CD14-positive monocyte (primary cell): ENCODE results near the gene GPS1. TPM values are rescaled to one million over a fixed set of nuclear protein-coding genes. Genes with fewer than 3 reads are reported as not detected.
A peak's percentile ranks its signal among the peaks of the same experiment; 100 is the strongest.

Experiments used
- DNase-seq, 3 donors: peaks; one replicate each; pipeline ENCODE4 v3.0.0-alpha.2; 2011 to 2022
- H2AFZ ChIP-seq: 2 replicates; pipeline ENCODE4 v1.6.0; 2012; ENCODE audit warnings: mild to moderate bottlenecking, low read depth, low read length, inconsistent platforms; ENCODE audit not compliant: insufficient read depth, poor library complexity, severe bottlenecking
- H3K27ac ChIP-seq, 2 donors: 1 replicate in 1 of 2; 2 replicates in 1 of 2; pipeline ENCODE4 v1.5.1; 2012 to 2013; ENCODE audit warnings: low read length in 2 of 2, control low read depth in 1 of 2, inconsistent platforms in 1 of 2, low read depth in 1 of 2, mild to moderate bottlenecking in 1 of 2
- H3K27me3 ChIP-seq, 2 donors: one replicate each; pipeline versions ENCODE4 v1.6.0 to v1.6.1; 2011 to 2013; ENCODE audit warnings: low read length in 2 of 2; ENCODE audit not compliant: control insufficient read depth in 2 of 2, insufficient read depth in 2 of 2
- H3K36me3 ChIP-seq, 2 donors: replicated peaks in 1 of 2; 1 replicate in 1 of 2; 2 replicates in 1 of 2; pipeline versions ENCODE4 v1.5.1 to v1.6.1; 2012 to 2013; ENCODE audit warnings: low read length in 2 of 2, control low read depth in 1 of 2, inconsistent platforms in 1 of 2, mild to moderate bottlenecking in 1 of 2; ENCODE audit not compliant: insufficient read depth in 2 of 2, control insufficient read depth in 1 of 2
- H3K4me1 ChIP-seq, 2 donors: 1 replicate in 1 of 2; 2 replicates in 1 of 2; pipeline versions ENCODE4 v1.5.1 to v1.6.1; 2012 to 2013; ENCODE audit warnings: low read length in 2 of 2, control low read depth in 1 of 2, inconsistent platforms in 1 of 2, mild to moderate bottlenecking in 1 of 2, moderate library complexity in 1 of 2; ENCODE audit not compliant: insufficient read depth in 2 of 2, control insufficient read depth in 1 of 2
- H3K4me2 ChIP-seq: replicated peaks from 2 replicates; pipeline ENCODE3; 2012; ENCODE audit warnings: low read length, moderate library complexity, mild to moderate bottlenecking; ENCODE audit not compliant: poor library complexity, severe bottlenecking; ENCODE audit errors: extremely low read depth
- H3K4me3 ChIP-seq, 3 experiments: fragments of 200-600 bp in 1 of 3; sonication (generic) in 1 of 3; replicated peaks in 1 of 3; 1 replicate in 2 of 3; 2 replicates in 1 of 3; pipeline ENCODE4 v1.5.1; 2011 to 2013; ENCODE audit warnings: low read length in 3 of 3, mild to moderate bottlenecking in 3 of 3, control low read depth in 2 of 3, low read depth in 2 of 3, inconsistent platforms in 1 of 3, moderate library complexity in 1 of 3
- H3K79me2 ChIP-seq: 2 replicates; pipeline ENCODE4 v1.6.0; 2012; ENCODE audit warnings: mild to moderate bottlenecking, control low read depth, inconsistent platforms, low read length, moderate library complexity; ENCODE audit not compliant: insufficient read depth
- H3K9ac ChIP-seq: 2 replicates; pipeline ENCODE4 v1.6.0; 2017; ENCODE audit warnings: low read length, mild to moderate bottlenecking; ENCODE audit not compliant: insufficient read depth, poor library complexity, severe bottlenecking
- H3K9me3 ChIP-seq, 2 donors: replicated peaks in 1 of 2; 1 replicate in 1 of 2; 2 replicates in 1 of 2; pipeline versions ENCODE4 v1.5.1 to v1.6.1; 2012 to 2013; ENCODE audit warnings: low read length in 2 of 2, control low read depth in 1 of 2; ENCODE audit not compliant: control insufficient read depth in 1 of 2, insufficient read depth in 1 of 2
- H4K20me1 ChIP-seq: 2 replicates; pipeline ENCODE4 v1.6.0; 2012; ENCODE audit warnings: mild to moderate bottlenecking, low read length, control low read depth, moderate library complexity; ENCODE audit not compliant: insufficient read depth
- H3K27ac Mint-ChIP-seq, 7 donors: one replicate each; pipeline ENCODE4 v1.8.0; 2020; ENCODE audit warnings: mild to moderate bottlenecking in 7 of 7, mixed read lengths in 7 of 7, moderate library complexity in 6 of 7, inconsistent platforms in 2 of 7
- H3K27me3 Mint-ChIP-seq, 3 donors: one replicate each; pipeline ENCODE4 v1.8.0; 2021 to 2022; ENCODE audit warnings: low read depth in 3 of 3, mild to moderate bottlenecking in 3 of 3, mixed read lengths in 3 of 3, moderate library complexity in 3 of 3, inconsistent platforms in 1 of 3
- H3K36me3 Mint-ChIP-seq, 2 donors: one replicate each; pipeline ENCODE4 v1.8.0; 2020; ENCODE audit warnings: mixed read lengths in 2 of 2, inconsistent platforms in 1 of 2, mild to moderate bottlenecking in 1 of 2
- H3K4me1 Mint-ChIP-seq: one replicate; pipeline ENCODE4 v1.8.0; 2020; ENCODE audit warnings: mild to moderate bottlenecking, mixed read lengths
- H3K4me3 Mint-ChIP-seq, 2 donors: one replicate each; pipeline ENCODE4 v1.8.0; 2020; ENCODE audit warnings: mild to moderate bottlenecking in 2 of 2, mixed read lengths in 2 of 2, moderate library complexity in 1 of 2
- H3K9me3 Mint-ChIP-seq, 7 donors: one replicate each; pipeline ENCODE4 v1.8.0; 2020 to 2022; ENCODE audit warnings: mixed read lengths in 7 of 7, mild to moderate bottlenecking in 6 of 7, moderate library complexity in 6 of 7, inconsistent platforms in 2 of 7
- CTCF ChIP-seq: fragments of 200-600 bp; IDR thresholded peaks from one replicate; pipeline ENCODE4 v1.8.0; 2022; ENCODE audit warnings: antibody characterized with exemption, mild to moderate bottlenecking
- WGBS: methylation state at CpG from one replicate; pipeline ENCODE4 v1.1.5; 2013; ENCODE audit warnings: missing lambda C conversion rate; ENCODE audit not compliant: insufficient coverage; 5-methylcytosine and 5-hydroxymethylcytosine counted together
- intact Hi-C, 2 donors: fragments of 100-400 bp; cut with micrococcal nuclease; formaldehyde crosslinking; loops; one replicate each; pipeline versions ENCODE4 v1.15.0 to v1.15.1; 2023
- polyA plus RNA-seq, 3 donors: library from polyadenylated mRNA; depleted of rRNA in 1 of 3; unstranded in 2 of 3; stranded (reverse) in 1 of 3; fragments of 300-500 nt in 2 of 3; fragments of >200 nt in 1 of 3; fragmentation: Illumina TruSeq in 2 of 3; gene quantifications; 1 replicate in 2 of 3; 2 replicates in 1 of 3; pipeline ENCODE4 v1.2.3, GENCODE V29; 2012 to 2021

GPS1 gene
- polyA plus RNA-seq, 3 donors, result 101 to 130 (median 110) TPM

- Histone ChIP-seq H3K9ac (peak overlapping the region; percentile 75), H3K4me1 (peaks cover 32 to 43% of the 10 kb centered on the region in 2 donors), H3K4me3 (peak overlapping the region; percentile 37 to 89 (median 70)), H3K4me2 (peak overlapping the region; percentile 100), H4K20me1 (peaks cover 11% of the 10 kb centered on the region), H3K27ac (peak overlapping the region; percentile 53 to 80), H3K79me2 (peaks cover 3% of the 10 kb centered on the region), H3K36me3 (peaks cover 0 to 7% of the 10 kb centered on the region in 2 donors), H2AFZ (peak overlapping the region; percentile 83), H3K9me3 (no peaks in the 10 kb centered on the region), H3K27me3 (peaks cover 6 to 10% of the 10 kb centered on the region in 2 donors)
- 49% methylated on average over 23 of the region's 23 CpGs for WGBS
- no peak for TF ChIP-seq CTCF
- Mint-ChIP-seq H3K4me1 (peaks cover 33% of the 10 kb centered on the region), H3K36me3 (peaks cover 11 to 19% of the 10 kb centered on the region in 2 donors), H3K9me3 (peaks cover 0 to 5% (median 0%) of the 10 kb centered on the region in 7 donors), H3K4me3 (peak overlapping the region; percentile 80 to 82), H3K27ac (peak overlapping the region in 4 of 7 donors; percentile 46 to 83 (median 57)), H3K27me3 (peaks cover 11 to 17% (median 12%) of the 10 kb centered on the region in 3 donors)
- DNase-seq, result no peak
- intact Hi-C loops, result loop anchor here (5.0 to 10.0 kb wide), 4 partner anchors 58 to 418 kb away; partner anchors contain the start of genes CYBC1 (in 1 of the 2), FASN (in 1 of the 2), NARF (in 1 of the 2) and SLC25A10 (in 1 of the 2)
These were observed 15.0 kb upstream of the GPS1 start for GRCh38 chr17:82036634-82037091.

GRCh38 chr17:82037092-82037888, 14.4 kb upstream of the GPS1 start, which contains the start of gene DCXR:
Gene DCXR (minus strand): TSS chr17:82037697. CDS start chr17:82037682, 15 bp downstream.
- peaks cover 10 to 13% (median 10%) of the 10 kb centered on the region in 3 donors for H3K27me3 Mint-ChIP-seq
- peak; percentile 92 to 93 (median 92) for DNase-seq
- peaks cover 33% of the 10 kb centered on the region for H3K4me1 Mint-ChIP-seq
- Histone ChIP-seq H3K27me3 (peaks cover 3 to 5% of the 10 kb centered on the region in 2 donors), H3K4me3 (peak within 1 kb of the TSS; percentile 37 to 89 (median 70)), H3K36me3 (peaks cover 0 to 7% of the 10 kb centered on the region in 2 donors), H3K27ac (peak within 1 kb of the TSS; percentile 53 to 80), H3K4me2 (peak within 1 kb of the TSS; percentile 100), H3K9ac (peak within 1 kb of the TSS; percentile 75), H3K4me1 (peaks cover 27 to 38% of the 10 kb centered on the region in 2 donors), H3K9me3 (no peaks in the 10 kb centered on the region), H3K79me2 (peaks cover 3% of the 10 kb centered on the region), H2AFZ (peak within 1 kb of the TSS; percentile 83), H4K20me1 (peaks cover 11% of the 10 kb centered on the region)
- H3K36me3 Mint-ChIP-seq, result peaks cover 11 to 19% of the 10 kb centered on the region in 2 donors
- WGBS, result under 1% methylated on average over 91 of the region's 92 CpGs
- peak within 1 kb of the TSS; percentile 82 to 92 for H3K4me3 Mint-ChIP-seq
- peak; percentile 95 for TF ChIP-seq CTCF
- peaks cover 0 to 3% (median 0%) of the 10 kb centered on the region in 7 donors for H3K9me3 Mint-ChIP-seq
- peak within 1 kb of the TSS; percentile 83 to 96 (median 93) for H3K27ac Mint-ChIP-seq
- intact Hi-C loops, result loop anchor here (5.0 to 10.0 kb wide), 4 partner anchors 58 to 418 kb away; partner anchors contain the start of genes CYBC1 (in 1 of the 2), FASN (in 1 of the 2), NARF (in 1 of the 2) and SLC25A10 (in 1 of the 2)
